ENCODE data around the gene INTS7.
"Not testable (repeated sequence)": the region's sequence is repeated elsewhere in the genome, so short reads cannot be mapped to it uniquely, and the experiment has no call there.

The INTS7 gene

DNA sequence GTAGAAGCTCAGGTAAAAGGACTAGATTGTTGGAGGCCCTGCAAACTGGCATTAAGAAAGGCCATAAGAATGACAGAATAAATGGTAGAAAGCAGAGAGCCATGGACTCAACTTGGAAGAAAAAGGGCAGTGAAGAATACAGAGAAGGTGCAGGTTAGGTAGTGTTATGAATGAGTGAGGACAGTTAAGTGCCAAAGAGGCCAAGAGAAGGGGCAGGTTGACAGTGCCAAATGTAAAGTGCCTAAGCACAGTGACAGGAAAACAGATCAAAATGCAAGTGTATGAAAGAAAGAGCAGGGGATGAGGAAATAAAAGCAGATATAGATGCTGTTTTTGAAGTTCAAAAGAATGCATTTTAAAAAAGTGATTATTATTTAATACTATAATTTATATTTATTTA lies 43.7 kb downstream of the INTS7 start:
- DNase-seq (ENCODE audit: low read depth in 1 of 2, low spot score in 1 of 2): no peak
- no peak for TF ChIP-seq JUND (IDR thresholded peaks at IDR 0.05; ENCODE audit: low read depth)
- in situ Hi-C loops (cut with HindIII; ENCODE audit: low pct_unique_long_range_greater_than_20kb, low sequenced_read_pairs): no loop called here

DNA sequence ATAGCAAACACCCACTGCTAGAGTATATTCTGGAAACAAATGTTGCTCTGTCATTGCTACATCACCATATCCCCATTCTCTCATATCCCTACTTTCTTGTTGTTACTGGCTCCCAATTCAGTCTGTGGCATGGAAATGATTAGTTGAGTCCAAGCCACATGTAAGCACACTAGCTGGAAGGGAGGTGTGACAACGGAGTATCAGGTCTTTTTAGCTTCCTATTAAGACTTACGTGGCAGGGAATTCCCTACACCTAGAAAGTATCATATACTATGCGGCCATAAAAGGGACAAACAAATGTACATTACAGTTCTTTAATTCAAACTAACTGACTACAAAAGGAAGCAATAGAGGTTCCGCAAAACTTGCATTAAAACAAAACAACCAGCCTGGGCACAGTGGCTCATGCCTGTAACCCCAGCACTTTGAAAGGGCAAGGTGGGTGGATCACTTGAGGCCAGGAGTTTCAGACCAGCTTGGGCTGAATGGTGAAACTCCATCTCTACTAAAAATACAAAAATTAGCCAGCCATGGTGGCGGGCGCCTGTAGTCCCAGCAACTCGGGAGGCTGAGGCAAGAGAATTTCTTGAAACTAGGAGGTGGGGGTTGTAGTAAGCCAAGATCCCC lies 48.6 kb downstream of the INTS7 start:
- TF ChIP-seq JUND (IDR thresholded peaks at IDR 0.05; ENCODE audit: low read depth): no peak
- in situ Hi-C loops (cut with HindIII; ENCODE audit: low pct_unique_long_range_greater_than_20kb, low sequenced_read_pairs): no loop called here
- DNase-seq (ENCODE audit: low read depth in 1 of 2, low spot score in 1 of 2): no peak

DNA sequence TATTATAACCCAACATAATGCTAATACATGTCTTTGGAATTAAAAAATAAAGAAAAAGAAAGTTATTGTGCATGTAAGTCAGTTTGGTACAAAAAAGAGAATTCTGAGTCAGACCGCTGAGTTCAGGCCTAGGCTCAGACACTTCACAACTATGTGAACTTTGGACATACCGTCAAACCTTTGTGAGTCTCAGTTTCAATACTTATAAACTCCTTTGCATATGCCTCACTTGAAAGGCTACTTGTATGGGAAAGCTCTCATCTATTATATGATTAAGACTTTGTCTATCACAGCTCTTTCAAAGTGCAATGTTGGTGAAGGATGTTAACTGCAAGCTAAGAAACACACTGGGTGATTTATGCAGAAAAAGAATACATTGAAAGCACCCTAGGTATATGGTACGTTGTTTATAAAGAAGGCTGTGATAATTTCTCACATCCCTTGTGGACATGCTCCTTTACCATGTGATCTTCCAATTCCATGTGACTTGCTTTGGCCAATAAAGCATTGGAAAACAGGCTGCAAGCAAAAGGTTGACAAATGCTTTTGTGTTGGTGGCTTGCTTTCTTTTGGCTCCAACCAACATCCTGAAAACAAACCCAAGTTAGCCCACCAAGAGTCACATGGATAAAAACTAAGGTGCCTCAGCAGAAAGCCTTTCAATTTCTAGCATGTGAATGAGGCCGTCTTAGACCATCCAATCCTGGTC lies 49.6 kb downstream of the INTS7 start:
- in situ Hi-C loops (cut with HindIII; ENCODE audit: low pct_unique_long_range_greater_than_20kb, low sequenced_read_pairs): no loop called here
- no peak for TF ChIP-seq JUND (IDR thresholded peaks at IDR 0.05; ENCODE audit: low read depth)
- DNase-seq (ENCODE audit: low read depth in 1 of 2, low spot score in 1 of 2): no peak

- in situ Hi-C loops (cut with HindIII; ENCODE audit: low pct_unique_long_range_greater_than_20kb, low sequenced_read_pairs): no loop called here
- TF ChIP-seq JUND (IDR thresholded peaks at IDR 0.05; ENCODE audit: low read depth): no peak
- no peak for DNase-seq (ENCODE audit: low read depth in 1 of 2, low spot score in 1 of 2)
These were observed 56.8 kb downstream of the INTS7 start for GRCh38 chr1:211978596-211978995.

GRCh38 chr1:211975152-211975941 lies 60.0 kb downstream of the INTS7 start:
- in situ Hi-C loops (cut with HindIII; ENCODE audit: low pct_unique_long_range_greater_than_20kb, low sequenced_read_pairs): no loop called here
- DNase-seq (ENCODE audit: low read depth in 1 of 2, low spot score in 1 of 2): no peak
- TF ChIP-seq JUND (IDR thresholded peaks at IDR 0.05; ENCODE audit: low read depth): no peak

DNA sequence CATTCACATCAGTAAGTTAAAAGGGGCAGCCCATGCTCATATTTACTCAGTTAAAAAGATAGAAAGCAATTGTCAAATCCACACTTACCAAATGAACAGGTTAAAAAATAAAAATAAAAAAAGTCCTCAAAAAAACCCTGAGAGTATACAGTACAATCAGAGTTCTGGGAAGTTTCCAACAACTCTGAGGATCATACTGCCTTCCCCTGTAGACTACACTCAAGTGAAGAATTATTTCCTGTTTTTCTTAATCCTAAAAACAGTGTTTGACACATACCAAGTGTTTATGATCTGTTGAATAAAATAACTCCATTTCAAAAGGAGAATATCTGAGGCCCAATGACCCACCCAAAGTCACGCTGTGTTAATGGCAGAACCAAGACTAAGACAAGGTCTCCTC lies 61.8 kb downstream of the INTS7 start:
- in situ Hi-C loops (cut with HindIII; ENCODE audit: low pct_unique_long_range_greater_than_20kb, low sequenced_read_pairs): no loop called here
- DNase-seq (ENCODE audit: low read depth in 1 of 2, low spot score in 1 of 2): no peak
- TF ChIP-seq JUND (IDR thresholded peaks at IDR 0.05; ENCODE audit: low read depth): no peak

- in situ Hi-C loops (cut with HindIII; ENCODE audit: low pct_unique_long_range_greater_than_20kb, low sequenced_read_pairs): no loop called here
- DNase-seq (ENCODE audit: low read depth in 1 of 2, low spot score in 1 of 2): no peak
- TF ChIP-seq JUND (IDR thresholded peaks at IDR 0.05; ENCODE audit: low read depth): no peak
These were observed 67.0 kb downstream of the INTS7 start for GRCh38 chr1:211968200-211968834.

DNA sequence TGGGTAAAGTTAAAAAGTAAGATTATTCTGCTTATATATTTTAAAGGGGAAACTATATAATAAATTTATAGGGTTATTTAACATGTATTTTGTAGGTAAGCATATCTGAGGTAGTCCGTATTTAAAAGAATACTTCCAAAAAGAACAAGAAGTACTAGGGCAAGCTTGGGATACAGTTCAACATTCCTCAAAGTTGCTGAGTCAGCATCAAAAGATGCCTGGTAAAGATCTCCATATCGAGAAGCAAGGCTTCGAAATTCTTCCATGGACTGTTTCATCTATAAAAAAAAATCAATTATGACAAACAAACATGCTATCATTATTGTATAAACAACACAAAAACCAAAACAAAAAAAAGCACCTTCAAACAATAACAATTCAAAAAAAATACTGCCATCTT lies 67.7 kb downstream of the INTS7 start:
- TF ChIP-seq JUND (IDR thresholded peaks at IDR 0.05; ENCODE audit: low read depth): no peak
- no peak for DNase-seq (ENCODE audit: low read depth in 1 of 2, low spot score in 1 of 2)
- in situ Hi-C loops (cut with HindIII; ENCODE audit: low pct_unique_long_range_greater_than_20kb, low sequenced_read_pairs): no loop called here

GRCh38 chr1:211965108-211965805 lies 70.1 kb downstream of the INTS7 start:
- in situ Hi-C loops (cut with HindIII; ENCODE audit: low pct_unique_long_range_greater_than_20kb, low sequenced_read_pairs): no loop called here
- no peak for DNase-seq (ENCODE audit: low read depth in 1 of 2, low spot score in 1 of 2)
- no peak for TF ChIP-seq JUND (IDR thresholded peaks at IDR 0.05; ENCODE audit: low read depth)

DNA sequence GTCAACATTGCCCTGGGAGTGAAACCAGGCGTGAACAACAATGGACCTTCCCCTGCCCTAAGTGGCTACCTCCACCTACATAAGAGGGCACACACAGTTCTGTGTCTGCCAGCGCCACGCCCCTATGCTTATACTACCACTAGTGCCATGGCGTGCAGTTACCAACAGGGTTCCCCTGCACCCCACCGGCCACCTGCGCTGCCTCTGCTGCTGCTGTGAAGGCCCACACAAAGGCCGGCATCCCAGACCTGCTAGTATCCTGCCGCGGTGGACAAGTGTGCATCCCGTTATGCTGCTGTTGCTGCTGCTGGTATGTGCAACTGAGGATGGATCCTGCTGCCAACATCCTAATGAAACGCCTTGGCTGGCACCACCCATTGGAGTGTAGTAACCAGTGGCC lies 75.7 kb downstream of the INTS7 start:
- DNase-seq (ENCODE audit: low read depth in 1 of 2, low spot score in 1 of 2): no peak
- in situ Hi-C loops (cut with HindIII; ENCODE audit: low pct_unique_long_range_greater_than_20kb, low sequenced_read_pairs): no loop called here
- TF ChIP-seq JUND (IDR thresholded peaks at IDR 0.05; ENCODE audit: low read depth): no peak

DNA sequence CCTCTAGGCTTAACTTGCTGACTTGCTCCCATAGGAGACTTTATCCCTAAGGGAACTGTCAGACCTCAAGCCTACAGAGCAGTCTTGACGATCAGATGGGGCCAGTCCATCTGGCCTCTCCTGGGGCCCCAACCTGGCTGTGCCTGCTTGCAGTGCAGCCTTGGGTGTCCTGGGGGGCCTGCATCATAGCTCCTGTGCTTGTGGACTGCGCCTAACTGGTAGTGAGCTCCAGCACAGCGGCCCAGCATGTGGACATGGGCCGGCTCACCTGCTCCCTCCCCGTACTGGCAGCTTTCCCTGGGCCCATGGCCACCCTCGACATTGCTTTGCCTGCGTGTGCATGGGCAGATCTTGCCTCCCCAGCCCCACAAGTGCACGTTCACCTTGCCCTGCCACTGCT lies 76.1 kb downstream of the INTS7 start:
- TF ChIP-seq JUND (IDR thresholded peaks at IDR 0.05; ENCODE audit: low read depth): no peak
- DNase-seq (ENCODE audit: low read depth in 1 of 2, low spot score in 1 of 2): no peak
- in situ Hi-C loops (cut with HindIII; ENCODE audit: low pct_unique_long_range_greater_than_20kb, low sequenced_read_pairs): no loop called here

DNA sequence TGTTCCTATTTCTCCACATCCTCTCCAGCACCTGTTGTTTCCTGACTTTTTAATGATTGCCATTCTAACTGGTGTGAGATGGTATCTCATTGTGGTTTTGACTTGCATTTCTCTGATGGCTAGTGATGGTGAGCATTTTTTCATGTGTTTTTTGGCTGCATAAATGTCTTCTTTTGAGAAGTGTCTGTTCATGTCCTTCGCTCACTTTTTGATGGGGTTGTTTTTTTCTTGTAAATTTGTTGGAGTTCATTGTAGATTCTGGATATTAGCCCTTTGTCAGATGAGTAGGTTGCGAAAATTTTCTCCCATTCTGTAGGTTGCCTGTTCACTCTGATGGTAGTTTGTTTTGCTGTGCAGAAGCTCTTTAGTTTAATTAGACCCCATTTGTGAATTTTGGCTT lies 81.3 kb downstream of the INTS7 start:
- not testable (repeated sequence) for DNase-seq (ENCODE audit: low read depth in 1 of 2, low spot score in 1 of 2)

DNA sequence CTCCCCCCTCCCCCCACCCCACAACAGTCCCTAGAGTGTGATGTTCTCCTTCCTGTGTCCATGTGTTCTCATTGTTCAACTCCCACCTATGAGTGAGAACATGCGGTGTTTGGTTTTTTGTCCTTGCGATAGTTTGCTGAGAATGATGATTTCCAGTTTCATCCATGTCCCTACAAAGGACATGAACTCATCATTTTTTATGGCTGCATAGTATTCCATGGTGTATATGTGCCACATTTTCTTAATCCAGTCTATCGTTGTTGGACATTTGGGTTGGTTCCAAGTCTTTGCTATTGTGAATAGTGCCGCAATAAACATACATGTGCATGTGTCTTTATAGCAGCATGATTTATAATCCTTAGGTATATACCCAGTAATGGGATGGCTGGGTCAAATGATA lies 81.8 kb downstream of the INTS7 start:
- DNase-seq (ENCODE audit: low read depth in 1 of 2, low spot score in 1 of 2); in situ Hi-C loops (cut with HindIII; ENCODE audit: low pct_unique_long_range_greater_than_20kb, low sequenced_read_pairs): not testable (repeated sequence)

More for the DNA sequence above, 81.3 kb downstream of the INTS7 start:
- in situ Hi-C loops (cut with HindIII; ENCODE audit: low pct_unique_long_range_greater_than_20kb, low sequenced_read_pairs): not testable (repeated sequence)

All from T47D (cell line).